Epithelial cell of esophagus (primary cell): ENCODE data around the gene BABAM2.
"Not testable (repeated sequence)": the region's sequence is repeated elsewhere in the genome, so short reads cannot be mapped to it uniquely, and the experiment has no call there.

Source experiments
- DNase-seq: peaks from one replicate; pipeline ENCODE4 v3.0.0; 2010; ENCODE audit warnings: low read depth
- H3K4me3 ChIP-seq: 2 replicates; pipeline ENCODE4 v1.5.1; 2011; ENCODE audit warnings: mild to moderate bottlenecking, low read length, control low read depth
- TF ChIP-seq, protein P1 (sequence below): IDR thresholded peaks from 2 replicates; pipeline ENCODE4 v1.5.1; 2011; ENCODE audit warnings: low read depth, mild to moderate bottlenecking, low read length, control low read depth, inconsistent platforms; ENCODE audit not compliant: insufficient read depth; ENCODE audit errors: missing control alignments

BABAM2 gene

DNA sequence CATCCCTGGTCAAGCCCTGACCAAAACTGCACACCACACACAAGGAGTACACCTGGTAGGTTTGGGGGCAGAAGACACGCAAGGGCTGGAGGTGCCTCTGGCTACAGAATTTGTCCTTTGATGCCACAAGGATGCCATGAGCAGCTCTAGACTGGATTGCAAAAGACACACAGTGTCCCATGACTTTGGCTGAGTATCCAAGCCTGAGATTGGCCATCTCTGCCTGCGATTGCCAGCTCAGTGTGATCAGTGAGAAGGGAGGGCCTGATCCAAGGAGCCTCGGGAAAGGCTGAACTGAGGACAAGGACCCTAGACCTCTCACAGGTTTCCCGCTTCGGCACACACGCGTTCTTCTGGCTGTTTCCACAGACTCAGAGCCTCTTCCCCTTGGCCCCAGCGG, 442.2 kb downstream of the BABAM2 start:
- TF ChIP-seq, protein P1, sequence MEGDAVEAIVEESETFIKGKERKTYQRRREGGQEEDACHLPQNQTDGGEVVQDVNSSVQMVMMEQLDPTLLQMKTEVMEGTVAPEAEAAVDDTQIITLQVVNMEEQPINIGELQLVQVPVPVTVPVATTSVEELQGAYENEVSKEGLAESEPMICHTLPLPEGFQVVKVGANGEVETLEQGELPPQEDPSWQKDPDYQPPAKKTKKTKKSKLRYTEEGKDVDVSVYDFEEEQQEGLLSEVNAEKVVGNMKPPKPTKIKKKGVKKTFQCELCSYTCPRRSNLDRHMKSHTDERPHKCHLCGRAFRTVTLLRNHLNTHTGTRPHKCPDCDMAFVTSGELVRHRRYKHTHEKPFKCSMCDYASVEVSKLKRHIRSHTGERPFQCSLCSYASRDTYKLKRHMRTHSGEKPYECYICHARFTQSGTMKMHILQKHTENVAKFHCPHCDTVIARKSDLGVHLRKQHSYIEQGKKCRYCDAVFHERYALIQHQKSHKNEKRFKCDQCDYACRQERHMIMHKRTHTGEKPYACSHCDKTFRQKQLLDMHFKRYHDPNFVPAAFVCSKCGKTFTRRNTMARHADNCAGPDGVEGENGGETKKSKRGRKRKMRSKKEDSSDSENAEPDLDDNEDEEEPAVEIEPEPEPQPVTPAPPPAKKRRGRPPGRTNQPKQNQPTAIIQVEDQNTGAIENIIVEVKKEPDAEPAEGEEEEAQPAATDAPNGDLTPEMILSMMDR, result no peak
- H3K4me3 ChIP-seq, result no peak overlapping the region
- no peak for DNase-seq

DNA sequence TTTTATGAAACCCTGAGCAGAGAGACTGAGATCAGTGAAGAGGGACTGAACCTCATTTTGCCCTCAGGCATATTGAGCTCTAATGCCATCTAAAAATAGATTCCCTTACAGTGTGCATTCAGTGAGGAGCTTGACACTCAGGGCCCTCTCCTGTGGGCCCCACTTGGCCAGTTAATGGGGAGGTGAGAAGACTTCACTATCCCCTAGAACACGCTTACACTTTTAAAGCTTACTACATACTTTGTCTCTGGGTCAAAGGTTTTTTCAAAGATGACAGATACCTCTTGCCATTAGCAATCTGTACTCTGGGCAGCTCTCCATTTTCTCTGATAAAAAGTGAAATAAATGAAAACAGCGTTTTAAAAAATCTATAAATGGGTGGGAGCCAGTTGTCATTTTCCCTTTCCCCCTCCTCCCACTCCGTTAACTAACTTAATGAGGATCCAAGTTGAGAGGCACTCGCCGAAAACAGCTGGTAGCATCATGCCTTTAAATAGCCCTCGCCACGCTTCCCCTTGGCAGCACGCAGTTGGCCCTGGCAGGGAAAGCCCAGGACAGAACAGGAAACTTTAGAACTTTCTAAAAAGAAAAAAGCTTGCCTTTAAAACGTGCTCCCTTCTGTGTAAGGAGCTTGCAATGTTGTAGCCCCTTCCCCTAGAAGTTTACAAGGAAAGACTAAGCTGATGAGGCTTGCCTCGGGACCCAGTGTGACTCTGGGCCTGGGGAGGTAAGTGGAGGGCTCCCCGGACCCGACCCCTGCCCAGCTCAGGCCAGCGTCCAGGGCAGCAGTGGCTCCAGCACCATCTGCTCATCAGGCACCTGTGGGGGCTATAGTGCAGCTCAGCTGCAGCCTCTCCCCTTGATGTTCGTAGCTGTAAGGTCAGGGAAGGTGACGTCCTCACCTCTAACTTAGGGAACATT, 443.3 kb downstream of the BABAM2 start:
- DNase-seq, result no peak
- TF ChIP-seq, protein P1, result no peak
- H3K4me3 ChIP-seq, result no peak overlapping the region

DNA sequence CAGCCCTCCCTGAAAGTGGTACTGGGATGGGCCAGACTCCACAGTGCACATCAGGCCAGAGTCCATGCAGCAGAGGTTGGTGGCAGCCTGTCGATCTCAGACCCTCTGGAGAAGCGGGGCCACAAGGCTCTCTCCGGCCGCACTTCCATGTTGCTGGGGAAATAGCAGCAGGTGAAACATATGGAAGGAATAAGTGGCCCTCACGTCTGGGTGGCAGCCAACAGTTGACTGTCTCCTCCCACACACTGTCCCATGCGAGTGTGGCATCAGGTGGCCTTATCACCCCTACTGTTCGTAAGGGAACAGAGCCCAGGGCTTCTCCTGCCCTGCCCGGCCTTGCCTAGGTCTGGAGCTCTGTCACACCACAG, 444.0 kb downstream of the BABAM2 start:
- no peak for DNase-seq
- no peak overlapping the region for H3K4me3 ChIP-seq
- TF ChIP-seq, protein P1, result no peak

DNA sequence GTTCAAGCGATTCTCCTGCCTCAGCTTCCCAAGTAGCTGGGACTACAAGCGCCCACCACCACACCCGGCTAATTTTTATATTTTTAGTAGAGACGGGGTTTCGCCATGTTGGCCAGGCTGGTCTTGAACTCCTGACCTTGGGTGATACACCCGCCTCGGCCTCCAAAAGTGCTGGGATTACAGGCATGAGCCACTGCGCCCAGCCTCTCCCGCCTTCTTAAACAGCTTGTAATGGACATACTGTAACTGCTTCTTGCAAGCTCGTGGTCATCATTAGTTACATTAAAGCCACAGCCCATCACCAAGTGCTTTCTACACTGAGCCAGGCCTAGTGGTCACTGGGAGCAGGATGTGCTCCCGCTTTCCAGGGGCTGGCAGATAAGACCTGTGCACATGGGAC, 444.7 kb downstream of the BABAM2 start:
- not testable (repeated sequence) for DNase-seq, H3K4me3 ChIP-seq

GRCh38 chr2:28335666-28336065, 445.1 kb downstream of the BABAM2 start:
- no peak for DNase-seq
- no peak overlapping the region for H3K4me3 ChIP-seq
- TF ChIP-seq, protein P1, result no peak

GRCh38 chr2:28336264-28336980, 445.9 kb downstream of the BABAM2 start:
- no peak for DNase-seq
- H3K4me3 ChIP-seq, result no peak overlapping the region
- TF ChIP-seq, protein P1, result no peak

DNA sequence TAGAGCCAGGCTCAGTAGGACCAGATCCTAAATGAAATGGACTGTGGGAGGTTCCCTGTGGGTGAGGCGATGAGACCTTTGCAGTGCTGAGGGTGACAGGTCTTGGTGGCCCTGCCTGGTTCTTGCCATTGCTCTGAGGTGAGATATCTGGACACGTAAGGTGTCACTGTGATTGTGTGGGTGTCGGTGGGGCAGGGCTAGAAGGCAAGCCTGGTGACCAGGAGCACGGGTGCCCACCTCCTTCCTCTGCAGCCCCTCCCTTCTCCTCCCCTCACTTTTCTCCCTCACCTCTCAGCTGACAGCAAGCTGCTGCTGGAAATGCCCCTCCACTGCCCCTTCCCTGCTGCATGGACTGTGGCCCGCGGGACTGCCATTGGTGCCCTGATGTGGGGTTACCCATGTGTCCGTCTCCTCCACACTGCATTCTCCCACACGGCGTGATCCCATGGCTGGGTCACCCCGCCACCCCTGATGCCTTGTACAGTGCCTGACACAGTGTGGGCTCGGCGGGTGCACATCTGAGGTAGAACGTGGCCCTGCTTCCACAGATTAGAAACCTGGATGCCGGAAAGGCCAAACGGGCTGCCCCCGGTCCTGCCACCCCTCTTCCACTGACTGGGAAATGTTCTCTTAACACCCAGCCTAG, 446.6 kb downstream of the BABAM2 start:
- H3K4me3 ChIP-seq, result no peak overlapping the region
- TF ChIP-seq, protein P1, result no peak
- no peak for DNase-seq
